ENCODE measurements around the gene GRIK4. TPM values are rescaled to one million over a fixed set of nuclear protein-coding genes. Genes with fewer than 3 reads are reported as not detected.

Gene GRIK4
- total RNA-seq, 1 donor from 2014 or later = 0.89 TPM

GRCh38 chr11:120883404-120884080 is 372.0 kb downstream of the GRIK4 start:
- no peak for DNase-seq (ENCODE audit: low read depth, low spot score)
- Mint-ChIP-seq H3K27ac (ENCODE audit: unreplicated experiment) (no peak overlapping the region), H3K4me1 (no peaks in the 10 kb centered on the region), H3K27me3 (ENCODE audit: low read depth) (no peaks in the 10 kb centered on the region), H3K4me3 (no peak overlapping the region), H3K9me3 (no peaks in the 10 kb centered on the region), H3K36me3 (ENCODE audit: low read depth) (no peaks in the 10 kb centered on the region)
- TF ChIP-seq CTCF (conservative IDR thresholded peaks at IDR 0.05) = no peak

GRCh38 chr11:120884154-120885020 is 372.8 kb downstream of the GRIK4 start:
- no peaks in the 10 kb centered on the region for H3K4me1 Mint-ChIP-seq
- no peaks in the 10 kb centered on the region for H3K36me3 Mint-ChIP-seq (ENCODE audit: low read depth)
- no peaks in the 10 kb centered on the region for H3K9me3 Mint-ChIP-seq
- no peak overlapping the region for H3K27ac Mint-ChIP-seq (ENCODE audit: unreplicated experiment)
- H3K4me3 Mint-ChIP-seq = no peak overlapping the region
- TF ChIP-seq CTCF (conservative IDR thresholded peaks at IDR 0.05) = no peak
- H3K27me3 Mint-ChIP-seq (ENCODE audit: low read depth) = no peaks in the 10 kb centered on the region
- DNase-seq (ENCODE audit: low read depth, low spot score) = no peak

- H3K36me3 Mint-ChIP-seq (ENCODE audit: low read depth) = no peaks in the 10 kb centered on the region
- no peak for DNase-seq (ENCODE audit: low read depth, low spot score)
- no peak overlapping the region for H3K27ac Mint-ChIP-seq (ENCODE audit: unreplicated experiment)
- H3K4me1 Mint-ChIP-seq = no peaks in the 10 kb centered on the region
- H3K9me3 Mint-ChIP-seq = no peaks in the 10 kb centered on the region
- H3K27me3 Mint-ChIP-seq (ENCODE audit: low read depth) = no peaks in the 10 kb centered on the region
- TF ChIP-seq CTCF (conservative IDR thresholded peaks at IDR 0.05) = no peak
- no peak overlapping the region for H3K4me3 Mint-ChIP-seq
Observed at GRCh38 chr11:120890609-120891320, 379.2 kb downstream of the GRIK4 start.

- no peak overlapping the region for H3K27ac Mint-ChIP-seq (ENCODE audit: unreplicated experiment)
- H3K4me1 Mint-ChIP-seq = no peaks in the 10 kb centered on the region
- no peak for TF ChIP-seq CTCF (conservative IDR thresholded peaks at IDR 0.05)
- DNase-seq (ENCODE audit: low read depth, low spot score) = no peak
- H3K9me3 Mint-ChIP-seq = no peaks in the 10 kb centered on the region
- H3K4me3 Mint-ChIP-seq = no peak overlapping the region
- H3K27me3 Mint-ChIP-seq (ENCODE audit: low read depth) = no peaks in the 10 kb centered on the region
- H3K36me3 Mint-ChIP-seq (ENCODE audit: low read depth) = no peaks in the 10 kb centered on the region
Observed at GRCh38 chr11:120893440-120894201, 382.1 kb downstream of the GRIK4 start.
